Type B pancreatic cell (in vitro differentiated cells): ENCODE results near the gene EVA1C. TPM values are rescaled to one million over a fixed set of nuclear protein-coding genes. Genes with fewer than 3 reads are reported as not detected.

Source experiments
- DNase-seq: peaks from one replicate; pipeline ENCODE4 v3.0.0; 2021; ENCODE audit warnings: mixed read lengths; ENCODE audit not compliant: unreplicated experiment; ENCODE audit errors: extremely low spot score
- H3K27ac Mint-ChIP-seq: 2 replicates; pipeline ENCODE4 v1.8.0; 2021; ENCODE audit warnings: mild to moderate bottlenecking, mixed read lengths
- H3K27me3 Mint-ChIP-seq: 2 replicates; pipeline ENCODE4 v1.8.0; 2021; ENCODE audit warnings: mixed read lengths
- H3K36me3 Mint-ChIP-seq: 2 replicates; pipeline ENCODE4 v1.8.0; 2021; ENCODE audit warnings: mixed read lengths
- H3K4me1 Mint-ChIP-seq: one replicate; pipeline ENCODE4 v1.8.0; 2021; ENCODE audit warnings: mixed read lengths; ENCODE audit not compliant: unreplicated experiment
- H3K4me3 Mint-ChIP-seq: 2 replicates; pipeline ENCODE4 v1.8.0; 2021; ENCODE audit warnings: mild to moderate bottlenecking, mixed read lengths
- H3K9me3 Mint-ChIP-seq: 2 replicates; pipeline ENCODE4 v1.8.0; 2021; ENCODE audit warnings: mixed read lengths
- total RNA-seq: library from RNA; stranded (reverse); gene quantifications from 2 replicates; pipeline ENCODE4 v1.2.1, GENCODE V29; 2021; ENCODE audit warnings: low replicate concordance
- TF ChIP-seq, protein P1 (sequence below): fragments of 200-600 bp; sonication (generic); conservative IDR thresholded peaks from 2 replicates; pipeline ENCODE4 v1.5.0; 2021; ENCODE audit warnings: antibody characterized with exemption, mild to moderate bottlenecking

EVA1C gene
- total RNA-seq, 1 donor from 2014 or later = 0.63 TPM

- no peak for DNase-seq
- H3K27me3 Mint-ChIP-seq = peaks cover 2% of the 10 kb centered on the region
- no peak overlapping the region for H3K4me3 Mint-ChIP-seq
- no peaks in the 10 kb centered on the region for H3K36me3 Mint-ChIP-seq
- TF ChIP-seq, protein P1, sequence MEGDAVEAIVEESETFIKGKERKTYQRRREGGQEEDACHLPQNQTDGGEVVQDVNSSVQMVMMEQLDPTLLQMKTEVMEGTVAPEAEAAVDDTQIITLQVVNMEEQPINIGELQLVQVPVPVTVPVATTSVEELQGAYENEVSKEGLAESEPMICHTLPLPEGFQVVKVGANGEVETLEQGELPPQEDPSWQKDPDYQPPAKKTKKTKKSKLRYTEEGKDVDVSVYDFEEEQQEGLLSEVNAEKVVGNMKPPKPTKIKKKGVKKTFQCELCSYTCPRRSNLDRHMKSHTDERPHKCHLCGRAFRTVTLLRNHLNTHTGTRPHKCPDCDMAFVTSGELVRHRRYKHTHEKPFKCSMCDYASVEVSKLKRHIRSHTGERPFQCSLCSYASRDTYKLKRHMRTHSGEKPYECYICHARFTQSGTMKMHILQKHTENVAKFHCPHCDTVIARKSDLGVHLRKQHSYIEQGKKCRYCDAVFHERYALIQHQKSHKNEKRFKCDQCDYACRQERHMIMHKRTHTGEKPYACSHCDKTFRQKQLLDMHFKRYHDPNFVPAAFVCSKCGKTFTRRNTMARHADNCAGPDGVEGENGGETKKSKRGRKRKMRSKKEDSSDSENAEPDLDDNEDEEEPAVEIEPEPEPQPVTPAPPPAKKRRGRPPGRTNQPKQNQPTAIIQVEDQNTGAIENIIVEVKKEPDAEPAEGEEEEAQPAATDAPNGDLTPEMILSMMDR = no peak
- H3K4me1 Mint-ChIP-seq = peaks cover 6% of the 10 kb centered on the region
- H3K27ac Mint-ChIP-seq = no peak overlapping the region
- no peaks in the 10 kb centered on the region for H3K9me3 Mint-ChIP-seq
Measured at GRCh38 chr21:32481875-32482408, 69.4 kb downstream of the EVA1C start.

DNA sequence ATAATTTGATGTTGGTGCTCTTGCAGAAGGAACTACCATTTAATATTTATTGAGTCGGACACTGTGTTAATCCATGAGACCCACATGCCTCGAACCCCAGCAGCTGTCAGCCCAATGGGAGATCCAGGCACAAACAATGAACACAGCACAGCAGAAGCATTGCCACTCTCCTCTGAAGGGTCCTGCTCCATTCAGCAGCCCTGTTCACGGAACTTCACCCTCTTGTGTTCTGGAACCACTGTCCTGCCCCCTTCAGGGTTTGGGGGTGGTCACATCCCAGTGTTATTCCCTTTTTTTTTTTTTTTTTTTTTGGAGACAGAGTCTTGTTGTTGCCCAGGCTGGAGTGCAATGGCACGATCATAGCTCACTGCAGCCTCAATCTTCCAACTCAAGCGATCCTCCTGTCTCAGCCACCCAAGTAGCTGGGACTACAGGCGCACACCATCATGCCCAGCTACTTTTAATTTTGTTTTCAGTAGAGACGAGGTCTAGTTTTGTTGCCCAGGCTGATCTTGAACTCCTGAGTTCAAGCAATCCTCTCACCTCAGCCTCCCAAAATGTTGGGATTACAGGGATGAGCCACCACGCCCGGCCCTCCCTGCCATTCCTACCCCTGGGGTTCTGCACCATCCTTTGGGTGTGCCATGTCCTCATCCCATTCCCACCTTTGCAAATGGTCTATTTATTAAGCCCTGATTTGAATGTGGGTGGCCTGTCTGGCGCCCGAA, 70.2 kb downstream of the EVA1C start:
- H3K4me1 Mint-ChIP-seq = peaks cover 6% of the 10 kb centered on the region

DNA sequence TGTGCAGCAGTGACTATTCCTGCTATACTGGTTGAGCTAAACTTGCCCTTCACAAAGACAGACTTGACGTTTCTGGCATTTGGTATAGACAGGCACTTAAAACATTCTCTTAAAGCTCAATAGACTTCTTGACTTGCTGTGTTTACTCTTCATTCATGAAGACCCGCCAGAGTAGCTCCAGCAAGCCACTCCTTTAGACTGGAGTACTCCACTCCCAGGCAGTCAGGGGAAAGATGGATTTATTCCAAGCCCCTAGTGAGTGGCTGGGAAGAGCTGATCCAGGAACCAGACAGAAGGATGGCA, 70.7 kb downstream of the EVA1C start:
- H3K27me3 Mint-ChIP-seq = peaks cover 2% of the 10 kb centered on the region
- peaks cover 6% of the 10 kb centered on the region for H3K4me1 Mint-ChIP-seq
- H3K27ac Mint-ChIP-seq = peak overlapping the region; percentile 39
- no peaks in the 10 kb centered on the region for H3K9me3 Mint-ChIP-seq
- DNase-seq = no peak
- H3K4me3 Mint-ChIP-seq = no peak overlapping the region
- no peaks in the 10 kb centered on the region for H3K36me3 Mint-ChIP-seq
- TF ChIP-seq, protein P1 = no peak

More for the DNA sequence above, 70.2 kb downstream of the EVA1C start:
- TF ChIP-seq, protein P1 = no peak
- H3K9me3 Mint-ChIP-seq = no peaks in the 10 kb centered on the region
- H3K27me3 Mint-ChIP-seq = peaks cover 2% of the 10 kb centered on the region
- peak overlapping the region; percentile 39 for H3K27ac Mint-ChIP-seq
- H3K4me3 Mint-ChIP-seq = no peak overlapping the region
- DNase-seq = no peak
- no peaks in the 10 kb centered on the region for H3K36me3 Mint-ChIP-seq

GRCh38 chr21:32484706-32485380, 72.3 kb downstream of the EVA1C start:
- Mint-ChIP-seq H3K27me3 (peaks cover 2% of the 10 kb centered on the region), H3K36me3 (no peaks in the 10 kb centered on the region), H3K27ac (no peak overlapping the region), H3K4me3 (no peak overlapping the region), H3K4me1 (peaks cover 6% of the 10 kb centered on the region), H3K9me3 (peaks cover 4% of the 10 kb centered on the region)
- TF ChIP-seq, protein P1 = no peak
- DNase-seq = no peak

DNA sequence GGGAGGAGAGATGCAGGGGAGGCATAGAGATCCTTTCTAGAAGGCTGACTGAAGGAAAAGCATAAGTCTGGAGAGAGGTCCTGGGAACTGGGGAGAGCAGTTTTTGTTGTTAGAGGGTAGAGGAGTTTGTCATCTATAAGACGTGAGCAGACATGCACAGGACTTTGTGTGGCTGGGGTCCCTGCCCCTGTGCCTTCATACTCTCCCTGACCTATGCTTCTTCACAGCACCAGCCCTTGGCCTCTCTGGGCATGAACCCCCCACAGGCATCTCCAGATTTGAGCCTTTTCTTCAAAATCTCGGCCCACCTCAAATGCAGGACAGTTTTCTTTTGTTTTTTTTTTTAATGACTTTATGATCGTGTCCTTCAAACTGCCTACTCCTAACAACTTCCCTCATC, 79.9 kb downstream of the EVA1C start:
- DNase-seq = no peak
- Mint-ChIP-seq H3K27me3 (no peaks in the 10 kb centered on the region), H3K4me1 (no peaks in the 10 kb centered on the region), H3K9me3 (peaks cover 4% of the 10 kb centered on the region), H3K36me3 (no peaks in the 10 kb centered on the region), H3K27ac (no peak overlapping the region), H3K4me3 (no peak overlapping the region)
- TF ChIP-seq, protein P1 = no peak
